Embryonic facial prominence (tissue), 1 donor: ENCODE data around the gene LEP.
"Not testable (repeated sequence)": the region's sequence is repeated elsewhere in the genome, so short reads cannot be mapped to it uniquely, and the experiment has no call there.

Experiments used
- DNase-seq: peaks from one replicate; pipeline ENCODE4 v3.0.0-alpha.2; 2016; ENCODE audit errors: extremely low spot score

The LEP gene

DNA sequence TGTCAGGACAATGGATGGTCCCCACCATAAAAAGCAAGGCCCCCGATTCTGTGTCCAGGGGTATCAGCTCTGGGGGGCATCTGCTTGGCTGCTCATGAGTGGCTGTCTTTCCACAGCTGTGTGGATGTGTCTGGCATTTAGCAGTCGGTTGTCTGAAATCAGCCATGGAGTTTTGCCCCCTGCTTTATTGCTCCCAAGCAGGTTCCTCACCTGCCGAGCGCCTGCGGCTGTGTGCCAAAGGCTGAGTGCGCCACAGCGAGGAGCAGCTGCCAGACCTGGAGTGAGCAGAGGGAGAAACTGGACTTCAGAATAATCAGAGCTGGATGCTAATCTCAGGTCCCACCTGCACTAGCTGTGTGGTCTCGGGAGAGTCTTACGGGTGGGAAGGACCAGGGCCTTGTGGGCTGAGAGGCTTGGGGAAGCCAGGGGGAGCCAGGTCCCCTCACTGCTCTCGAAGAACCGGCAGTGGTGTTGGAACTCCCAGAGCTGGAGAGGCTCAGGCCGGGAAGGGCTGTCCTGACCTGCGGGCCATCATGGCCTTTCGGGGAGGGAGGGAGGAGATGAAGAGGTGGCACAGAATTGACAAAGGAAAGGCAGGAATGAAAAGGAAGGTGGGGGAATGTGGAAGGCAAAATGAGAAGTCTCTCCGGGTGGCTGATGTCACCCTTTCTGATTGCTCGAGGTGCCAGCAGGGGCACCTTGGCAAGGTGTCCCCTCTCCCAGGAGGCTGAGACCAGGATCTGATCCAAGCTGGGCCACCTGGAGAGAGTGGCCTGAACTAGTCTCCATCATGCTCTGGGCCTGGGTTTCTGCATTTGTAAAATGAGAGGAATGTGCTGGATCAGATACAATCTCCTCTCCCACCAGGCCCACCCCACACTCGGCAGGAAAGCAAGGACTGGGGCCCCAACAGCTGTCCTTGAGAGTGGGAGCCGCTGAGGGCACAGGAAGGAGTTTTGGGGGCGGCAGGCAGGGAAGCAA is 30.2 kb upstream of the LEP start:
- DNase-seq = no peak

DNA sequence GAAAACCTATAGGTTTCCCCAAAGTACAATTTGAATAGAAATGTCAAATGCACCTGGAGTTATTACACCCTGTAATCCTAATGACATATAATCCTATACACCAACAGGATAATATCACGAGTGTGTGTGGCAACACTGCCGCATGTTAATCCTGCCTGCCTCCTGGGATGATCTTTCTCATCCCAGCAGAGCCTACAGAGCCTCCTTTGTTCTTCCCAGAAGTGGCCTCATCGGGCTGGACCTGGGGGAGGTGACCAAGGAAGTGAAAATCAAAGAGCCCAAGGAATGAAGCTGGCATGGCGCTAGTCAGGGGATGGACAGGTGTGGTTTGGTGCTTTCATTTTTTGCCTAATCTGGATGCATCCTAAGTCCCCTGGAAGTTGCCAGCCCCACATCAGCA is 29.5 kb upstream of the LEP start:
- no peak for DNase-seq

DNA sequence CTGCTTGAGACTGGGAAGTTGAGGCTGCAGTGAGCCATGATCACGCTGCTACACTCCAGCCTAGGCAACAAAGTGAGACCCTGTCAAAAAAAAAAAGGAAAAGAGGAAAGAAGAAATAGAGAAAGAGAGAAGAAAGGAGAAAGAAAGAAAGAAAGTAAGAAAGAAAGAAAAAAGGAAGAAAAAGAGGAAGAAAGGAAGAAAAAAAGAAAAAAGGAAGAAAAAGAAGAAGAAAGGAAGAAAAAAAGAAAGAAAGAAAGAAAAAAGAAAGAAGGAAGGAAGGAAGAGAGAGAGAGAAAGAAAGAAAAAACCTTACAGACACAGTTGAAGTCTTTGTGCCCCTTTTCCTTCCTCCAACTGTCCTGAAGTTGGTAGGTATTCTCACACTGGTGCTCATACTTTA is 26.6 kb upstream of the LEP start:
- no peak for DNase-seq

DNA sequence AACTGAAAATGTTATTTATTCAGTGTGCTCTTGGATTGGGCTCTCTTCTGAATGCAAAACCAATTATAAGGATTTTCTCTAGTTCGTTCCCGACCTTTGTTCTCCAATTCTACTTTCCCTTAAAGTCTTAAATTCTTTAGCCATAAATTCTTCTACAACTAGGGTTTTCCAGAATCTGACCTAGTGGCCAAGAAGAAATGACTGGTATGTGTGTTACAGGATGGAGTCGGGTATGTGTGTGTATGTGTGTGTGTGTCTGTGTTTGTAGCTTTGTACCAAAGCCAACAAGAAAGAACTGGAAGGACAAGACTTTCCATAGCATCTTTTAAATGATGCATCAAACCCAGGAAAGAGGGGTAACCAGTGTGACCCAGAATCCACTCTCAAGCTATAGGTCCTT is 25.8 kb upstream of the LEP start:
- DNase-seq = no peak

DNA sequence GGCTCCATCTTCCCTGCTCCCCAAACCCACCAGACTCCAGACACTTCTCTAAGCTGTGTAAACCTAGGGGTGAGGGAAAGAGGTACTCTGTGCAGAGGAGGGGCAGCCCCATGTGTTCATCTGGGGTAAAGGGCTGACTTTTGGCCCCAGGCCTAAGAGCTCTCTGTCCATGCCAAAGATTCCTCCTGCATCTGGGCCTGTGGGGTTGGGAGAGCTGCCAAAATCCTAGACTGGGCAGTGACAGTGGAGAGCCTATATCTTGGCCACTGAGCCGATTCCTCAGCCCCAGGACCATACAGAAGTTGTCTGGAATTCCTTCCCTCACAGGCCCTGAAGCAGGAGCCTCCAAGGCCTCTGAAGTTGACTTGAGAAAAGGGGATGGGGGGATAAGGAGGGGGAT is 25.3 kb upstream of the LEP start:
- DNase-seq = no peak

DNA sequence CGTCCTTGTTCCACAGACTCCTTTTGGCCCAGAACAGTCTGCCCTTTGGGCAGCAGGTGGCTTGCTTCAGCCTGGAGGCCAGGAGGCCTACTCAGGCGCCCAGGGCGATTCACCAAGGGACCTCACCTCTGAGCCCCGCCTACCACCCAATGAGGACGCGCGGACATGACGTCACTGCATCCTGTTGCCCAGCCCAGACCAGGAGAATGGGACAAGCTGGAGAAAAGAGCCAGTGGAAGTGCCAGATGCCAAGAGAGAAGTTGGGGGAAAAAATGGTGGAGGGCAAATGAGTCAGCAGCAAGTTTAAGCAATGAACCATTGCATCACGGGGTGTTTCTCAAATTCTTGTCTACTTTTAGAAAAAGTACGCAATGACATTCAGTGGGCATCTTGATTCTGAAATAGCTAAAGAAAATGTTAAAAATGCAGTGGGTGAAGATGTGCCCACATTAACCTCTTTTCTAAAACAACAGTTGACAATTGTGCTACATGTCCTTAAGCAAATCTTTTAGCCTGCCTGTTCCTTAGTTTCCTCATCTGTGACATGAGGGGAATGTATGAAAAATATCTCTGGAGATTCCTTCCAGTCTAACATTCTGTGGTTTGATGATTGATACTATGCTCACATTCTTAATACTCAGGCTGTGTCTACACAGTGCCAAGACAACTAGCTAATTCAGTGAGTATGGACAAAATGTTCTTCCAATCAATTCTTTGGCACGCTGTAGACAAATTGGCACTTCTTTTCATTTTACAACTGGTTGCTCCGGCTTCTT is 23.9 kb upstream of the LEP start:
- no peak for DNase-seq

DNA sequence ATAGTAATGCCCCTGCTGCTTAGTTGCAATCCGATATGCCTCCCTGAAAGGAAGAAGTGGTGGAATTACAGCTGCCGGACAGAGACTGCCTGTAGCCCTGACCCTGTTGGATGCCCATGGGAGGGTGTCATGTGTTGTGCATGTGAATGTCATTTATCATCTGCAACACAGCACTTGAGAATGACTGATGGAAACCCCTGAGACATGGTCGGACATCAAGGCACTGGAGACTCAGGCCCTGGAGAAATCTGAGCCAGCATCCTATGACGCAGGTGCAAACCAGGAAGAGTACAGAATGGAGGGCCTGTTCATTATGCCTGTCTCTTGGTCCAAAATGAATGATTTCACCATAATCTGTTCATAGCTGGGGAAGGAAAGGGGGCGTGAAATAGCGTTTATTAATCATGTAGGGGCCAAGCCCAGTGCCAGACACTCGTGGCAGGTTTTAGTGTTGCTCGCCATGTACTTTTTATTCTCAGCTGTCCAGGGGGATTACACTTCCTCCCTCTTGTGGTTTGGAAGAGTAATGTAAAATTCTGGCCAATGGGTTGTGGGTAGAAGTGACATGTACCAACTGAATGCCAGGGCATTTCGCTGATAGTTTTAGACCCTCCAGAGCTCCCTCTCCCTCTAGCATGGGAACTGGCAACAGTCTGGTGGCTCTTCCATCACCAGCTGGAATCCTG is 23.0 kb upstream of the LEP start:
- DNase-seq = no peak

DNA sequence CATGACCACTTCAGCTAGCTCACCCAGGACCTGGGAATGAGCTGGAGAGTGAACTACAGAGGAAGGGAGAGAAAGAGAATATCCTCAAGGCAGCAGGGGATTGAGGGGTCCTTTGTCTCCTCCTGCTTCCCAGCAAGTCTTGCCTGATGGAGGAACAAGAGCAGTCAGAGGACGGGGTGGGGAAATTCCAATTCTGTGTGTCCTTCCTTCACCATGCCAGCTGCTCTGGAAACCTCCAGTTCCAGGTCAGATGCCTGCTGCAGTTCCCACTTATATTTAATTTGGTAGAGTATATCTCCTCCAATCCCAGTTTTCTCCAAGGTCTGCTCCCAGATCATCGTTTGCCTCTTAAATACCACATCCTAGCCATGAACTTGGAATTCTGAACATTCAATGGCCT is 21.4 kb upstream of the LEP start:
- no peak for DNase-seq

DNA sequence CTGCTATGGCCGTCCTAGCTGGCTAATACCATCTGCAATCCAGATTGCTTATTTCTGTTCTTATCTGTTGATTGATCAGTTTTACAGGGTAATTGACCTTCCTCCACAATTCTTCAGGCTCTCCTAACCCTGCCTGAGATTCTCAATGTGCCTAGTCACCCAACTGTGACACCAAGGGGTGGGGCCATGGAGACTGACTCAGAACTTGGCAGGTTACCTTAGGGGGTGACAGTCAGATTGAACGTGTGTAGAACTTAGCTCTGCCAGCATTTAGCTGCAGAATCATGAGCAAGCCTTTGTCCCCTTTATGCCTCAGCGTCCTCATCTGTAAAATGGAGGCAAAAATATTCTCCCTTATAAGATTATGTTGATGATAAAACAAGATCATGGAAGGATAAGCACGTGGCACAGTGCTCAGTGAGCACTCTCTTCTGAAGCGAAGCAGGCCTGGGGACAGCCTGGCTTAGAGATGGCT is 19.1 kb upstream of the LEP start:
- DNase-seq = no peak

DNA sequence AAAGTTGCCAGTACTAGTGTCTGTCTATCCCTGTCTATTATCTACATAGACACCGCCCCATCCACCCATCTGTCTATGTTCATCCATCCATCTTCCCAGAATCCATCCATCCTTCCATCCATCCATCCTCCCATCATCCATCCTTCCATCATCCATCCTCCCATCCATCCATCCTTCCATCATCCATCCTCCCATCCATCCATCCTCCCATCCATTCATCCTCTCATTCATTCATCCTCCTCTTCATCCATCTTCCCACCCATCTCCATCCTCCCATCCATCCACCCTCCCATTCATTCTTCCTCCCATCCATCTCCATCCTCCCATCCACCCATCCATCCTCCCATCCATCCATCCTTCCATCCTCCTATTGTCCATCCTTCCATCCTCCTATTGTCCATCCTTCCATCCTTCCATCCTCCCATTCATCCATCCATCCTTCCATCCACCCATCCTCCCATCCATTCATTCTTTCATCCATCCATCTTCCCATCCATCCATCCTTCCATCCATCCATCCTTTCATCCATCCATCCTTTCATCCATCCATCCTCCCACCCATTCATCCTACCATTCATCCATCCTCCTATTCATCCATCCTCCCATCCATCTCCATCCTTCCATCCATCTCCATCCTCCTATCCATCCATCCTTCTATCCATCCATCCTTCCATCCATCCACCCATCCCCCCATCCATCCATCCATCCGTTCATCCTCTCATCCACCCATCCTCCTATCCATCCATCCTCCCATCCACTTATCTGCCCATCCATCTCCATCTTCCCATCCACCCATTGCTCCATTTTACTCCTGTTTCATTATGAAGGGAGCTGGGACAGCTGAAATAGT is 14.7 kb upstream of the LEP start:
- no peak for DNase-seq

DNA sequence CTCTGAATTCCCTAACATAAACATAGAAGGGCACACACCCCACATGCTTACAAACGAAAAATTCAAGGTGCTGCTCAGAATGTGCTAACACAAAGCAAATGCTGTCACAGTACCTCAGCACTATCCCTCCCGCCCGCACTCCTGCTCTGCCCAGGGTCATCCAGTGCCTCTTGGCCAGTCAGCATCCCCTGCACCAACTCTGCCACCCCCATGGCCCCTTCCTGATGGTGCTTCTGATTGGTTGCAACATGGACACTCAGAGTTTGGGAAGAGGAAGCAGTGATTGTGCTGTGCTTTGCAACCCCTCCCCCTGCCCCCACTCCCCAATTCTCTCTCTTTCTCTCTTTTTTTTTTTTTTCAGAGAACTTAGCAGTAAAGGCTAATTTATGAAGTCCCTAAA is 13.8 kb upstream of the LEP start:
- no peak for DNase-seq

DNA sequence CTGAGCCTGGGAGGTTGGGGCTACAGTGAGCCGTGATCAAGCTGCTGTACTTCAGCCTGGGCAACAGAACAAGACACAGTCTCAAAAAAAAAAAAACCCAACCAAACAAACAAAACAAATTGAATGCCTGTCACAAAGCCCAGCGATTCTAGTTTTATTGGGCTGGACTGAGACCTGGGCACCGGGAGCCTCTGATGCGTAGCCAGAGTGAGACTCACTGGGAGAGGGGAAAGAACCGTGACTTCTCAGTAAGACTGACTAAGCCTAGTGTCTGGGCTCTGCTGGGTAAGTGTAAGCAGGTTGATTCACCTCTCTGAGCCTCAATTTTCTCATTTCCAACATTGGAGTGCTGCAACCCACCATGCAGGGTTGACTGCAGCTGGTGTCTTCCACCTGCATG is 10.1 kb upstream of the LEP start:
- no peak for DNase-seq

DNA sequence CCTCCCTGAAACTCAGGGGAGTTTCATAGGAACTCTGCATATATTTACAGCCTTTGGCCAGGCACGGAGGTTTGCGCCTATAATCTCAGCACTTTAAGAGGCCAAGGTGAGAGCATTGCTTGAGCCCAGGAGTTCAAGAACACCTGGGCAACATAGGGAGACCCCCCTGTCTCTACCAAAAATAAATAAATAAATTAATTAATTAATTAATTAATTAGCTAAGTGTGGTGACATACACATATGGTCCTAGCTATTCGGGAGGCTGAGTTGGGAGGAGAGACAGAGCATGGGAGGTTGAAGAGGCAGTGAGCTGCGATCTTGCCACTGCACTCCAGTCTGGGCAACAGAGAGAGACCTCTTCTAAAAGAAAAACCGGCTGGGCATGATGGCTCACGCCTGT is 9.4 kb upstream of the LEP start:
- DNase-seq = no peak

DNA sequence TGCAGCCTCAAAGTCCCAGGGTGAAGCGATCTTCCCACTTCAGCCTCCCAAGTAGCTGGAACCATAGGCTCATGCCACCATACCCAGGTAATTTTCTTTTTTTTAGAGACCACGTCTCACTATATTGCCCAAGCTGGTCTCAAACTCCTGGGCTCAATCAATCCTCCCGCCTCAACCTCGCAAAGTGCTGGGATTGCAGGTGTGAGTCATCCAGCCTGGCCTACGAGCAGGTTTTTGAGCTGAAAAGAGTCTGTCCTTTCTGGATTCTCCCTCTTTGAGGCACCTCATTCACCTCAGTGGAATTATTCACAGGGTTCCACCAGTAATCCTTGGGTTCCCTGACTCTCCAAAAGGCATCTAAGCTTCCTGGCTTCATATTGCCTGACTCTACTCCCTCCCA is 7.6 kb upstream of the LEP start:
- DNase-seq = no peak

DNA sequence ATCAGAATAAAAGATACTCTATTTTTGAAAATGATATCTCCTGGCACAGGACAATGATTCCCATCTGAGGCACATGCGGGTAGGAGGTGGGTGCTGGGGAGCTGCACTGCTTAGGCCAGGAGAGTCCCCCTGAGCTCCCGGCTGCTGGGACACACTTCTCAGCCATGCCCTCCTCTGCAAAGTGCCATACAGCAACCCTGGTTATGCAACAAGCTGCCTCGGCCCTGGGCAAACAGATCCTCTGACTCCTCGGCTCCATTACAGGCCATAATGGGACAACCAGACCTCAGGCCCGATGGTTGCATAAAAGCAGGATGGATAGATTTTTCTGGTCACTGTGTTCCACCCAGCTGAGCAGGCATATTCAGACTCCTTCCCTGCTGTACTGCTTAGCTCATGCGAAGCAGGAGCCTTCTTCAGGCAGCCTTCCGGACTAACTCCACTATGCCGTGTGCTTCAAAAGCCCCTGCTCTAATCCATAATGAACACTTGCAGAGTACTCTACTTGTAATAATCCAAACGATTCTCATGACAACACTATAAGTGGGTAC is 6.5 kb upstream of the LEP start:
- no peak for DNase-seq

DNA sequence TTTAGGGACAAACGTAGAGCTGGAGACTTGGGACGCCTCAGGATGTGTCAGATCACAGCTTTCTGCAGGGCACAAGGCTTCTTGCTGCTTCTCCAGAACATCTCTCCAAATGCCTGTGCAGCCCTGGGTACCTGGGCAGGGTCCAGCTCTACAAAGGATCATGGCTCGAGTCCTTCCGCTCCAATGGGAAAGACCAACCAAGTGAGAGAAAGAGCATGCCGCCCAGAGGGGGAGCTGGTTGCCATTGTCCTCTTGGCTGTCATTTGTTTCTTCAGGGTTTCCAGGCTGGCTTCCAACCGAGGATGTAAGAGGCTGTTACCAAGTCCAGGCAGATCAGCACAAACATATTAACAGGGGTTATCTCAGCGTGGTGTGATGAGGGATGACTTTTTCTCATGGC is 5.6 kb upstream of the LEP start:
- DNase-seq = no peak

DNA sequence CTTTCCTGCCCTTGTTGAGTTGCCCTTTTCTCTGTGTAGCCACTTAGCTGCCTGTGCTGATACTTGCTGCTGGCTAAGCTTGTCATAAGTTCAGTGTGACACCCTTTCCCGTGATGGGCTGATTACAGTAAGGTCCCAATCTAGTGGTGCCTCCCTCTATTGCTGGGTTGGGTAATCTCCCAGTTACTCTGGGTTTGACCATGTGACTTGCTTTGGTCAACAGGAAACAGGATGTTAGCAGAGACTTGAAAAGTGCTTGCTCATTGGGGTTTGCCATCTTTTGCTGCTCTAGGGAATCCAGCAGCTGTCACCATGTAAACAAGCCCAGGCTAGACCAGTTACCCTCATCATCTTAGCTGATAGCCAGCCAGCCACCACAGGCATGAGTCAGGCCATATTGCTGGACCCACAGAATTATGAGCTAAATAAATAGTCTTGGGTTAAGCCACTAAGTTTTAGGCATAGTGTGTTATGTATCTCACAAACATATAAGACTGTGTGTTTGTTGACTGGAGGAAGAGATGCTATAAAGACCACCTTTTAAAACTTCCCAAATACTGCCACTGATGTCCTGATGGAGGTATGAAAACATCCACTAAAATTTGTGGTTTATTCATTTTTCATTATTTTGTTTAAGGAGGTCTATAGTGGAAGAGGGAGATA is 4.0 kb upstream of the LEP start:
- no peak for DNase-seq

DNA sequence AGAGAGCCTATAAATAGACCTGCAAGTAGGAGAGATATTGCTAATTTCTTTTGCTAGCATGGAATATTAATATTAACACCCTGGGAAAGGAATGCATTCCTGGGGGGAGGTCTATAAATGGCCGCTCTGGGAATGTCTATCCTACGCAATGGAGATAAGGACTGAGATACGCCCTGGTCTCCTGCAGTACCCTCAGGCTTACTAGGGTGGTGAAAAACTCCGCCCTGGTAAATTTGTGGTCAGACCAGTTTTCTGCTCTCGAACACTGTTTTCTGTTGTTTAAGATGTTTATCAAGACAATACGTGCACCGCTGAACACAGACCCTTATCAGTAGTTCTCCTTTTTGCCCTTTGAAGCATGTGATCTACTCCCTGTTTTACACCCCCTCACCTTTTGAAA is 1.9 kb upstream of the LEP start:
- DNase-seq = not testable (repeated sequence)

DNA sequence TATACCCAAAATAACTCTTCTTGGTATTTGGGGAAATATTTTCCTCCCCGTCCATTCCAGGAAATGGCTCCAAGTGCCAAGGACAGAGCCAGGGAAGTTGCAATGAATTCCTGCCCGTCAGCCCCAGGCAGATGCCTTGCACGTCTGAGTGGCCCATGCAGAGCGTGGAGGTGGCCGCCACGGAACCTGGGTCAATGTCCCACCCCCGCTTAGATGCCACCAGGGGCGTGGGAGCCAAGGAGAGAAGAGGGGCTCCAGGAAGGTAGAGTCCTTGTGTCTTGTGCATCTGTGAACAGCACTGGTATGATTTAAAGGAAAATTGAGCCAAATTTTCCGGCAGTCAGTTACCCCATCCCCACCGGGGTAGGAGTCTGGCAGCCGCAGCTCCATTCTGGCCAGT is 1.6 kb downstream of the LEP start:
- DNase-seq = no peak

DNA sequence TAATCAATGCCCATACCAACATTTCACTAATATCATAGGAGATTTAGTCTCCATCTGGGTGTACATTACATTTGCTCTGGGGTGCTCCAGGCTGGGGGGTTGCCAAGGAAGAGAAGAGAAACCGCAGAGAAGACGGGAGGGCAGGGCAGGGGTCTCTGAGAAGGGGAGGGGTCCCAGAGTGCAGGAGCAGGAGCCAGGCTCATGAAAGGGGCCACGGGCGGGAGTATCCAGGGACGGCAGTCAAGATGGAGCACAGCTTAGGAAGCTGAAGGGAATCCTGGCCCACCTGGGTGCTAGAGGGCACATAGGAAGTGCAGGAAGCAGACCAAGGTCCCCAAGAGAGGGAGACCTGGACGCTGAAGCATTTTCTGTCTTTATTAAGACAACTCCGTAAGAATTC is 2.2 kb downstream of the LEP start:
- DNase-seq = no peak

DNA sequence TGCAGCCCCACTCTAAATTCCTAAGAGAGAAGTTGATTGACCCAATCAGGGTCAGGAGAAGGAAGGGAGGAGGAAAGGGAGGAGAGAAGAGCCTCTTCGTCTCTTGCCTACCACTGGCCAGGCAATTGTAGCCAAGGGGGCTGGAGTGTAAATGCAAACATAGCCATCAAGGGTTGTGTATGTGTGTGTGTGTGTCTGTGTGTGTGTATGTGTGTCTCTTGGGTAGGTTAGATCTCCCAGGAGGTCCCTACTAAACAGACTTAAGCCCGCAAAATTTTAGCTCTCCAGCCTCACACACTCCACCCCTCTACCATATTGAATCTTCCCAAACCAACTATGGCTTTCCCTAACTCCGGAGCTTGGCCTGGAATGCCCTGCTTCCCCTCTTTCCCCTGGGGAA is 3.8 kb downstream of the LEP start:
- no peak for DNase-seq
